ENCODE measurements around the gene EFNA4. TPM values are rescaled to one million over a fixed set of nuclear protein-coding genes. Genes with fewer than 3 reads are reported as not detected.

Gene EFNA4
- total and polyA plus RNA-seq, 4 donors, result 1.8 to 4.7 (median 3.3) TPM

DNA sequence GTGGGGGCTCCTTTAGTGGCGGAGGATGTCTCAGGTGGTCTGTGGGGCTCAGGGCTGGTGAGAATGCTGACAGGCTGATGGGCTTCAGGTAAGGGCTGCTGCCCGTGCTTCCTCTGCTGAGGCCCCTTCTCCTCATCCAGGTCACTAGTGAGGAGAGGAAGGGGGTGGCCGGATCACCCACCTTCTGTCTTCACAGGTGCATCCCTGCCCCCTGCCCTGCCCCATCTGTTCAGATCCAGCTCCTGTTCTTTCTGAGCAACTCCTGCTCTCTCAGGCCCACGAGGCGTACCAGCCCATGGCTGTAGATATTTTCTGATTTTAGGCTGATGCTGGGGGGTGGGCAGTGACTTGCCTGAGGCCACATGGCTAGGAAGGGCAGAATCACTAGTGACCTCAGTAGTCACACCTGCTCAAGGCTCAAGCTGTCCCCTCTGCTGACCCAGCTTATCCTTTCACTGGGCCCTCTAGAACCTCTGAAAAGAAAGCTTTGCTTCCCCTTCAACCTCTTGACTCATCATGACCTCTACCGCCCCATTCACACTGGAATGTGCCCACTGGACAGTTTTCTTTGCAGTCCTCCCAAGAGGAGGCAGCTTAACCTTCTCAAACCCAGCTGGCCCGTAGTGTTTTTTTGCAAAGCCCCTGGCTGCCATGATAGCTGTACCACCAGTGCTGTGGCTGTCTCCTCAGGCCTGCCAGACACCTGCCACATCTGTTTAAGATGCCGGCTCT lies 44.8 kb upstream of the EFNA4 start:
- H3K9me3 ChIP-seq (ENCODE audit: control insufficient read depth in 4 of 4, low read length in 3 of 4), result no peaks in the 10 kb centered on the region
- DNase-seq (ENCODE audit: low spot score), result no peak
- peaks cover 3 to 46% (median 20%) of the 10 kb centered on the region in 4 donors for H3K4me1 ChIP-seq (ENCODE audit: control insufficient read depth in 4 of 4, insufficient read depth in 4 of 4, low read length in 3 of 4)
- 91% methylated on average over 8 of the region's 8 CpGs for WGBS
- H3K36me3 ChIP-seq (ENCODE audit: control insufficient read depth in 4 of 4, insufficient read depth in 3 of 4, low read depth in 1 of 4, low read length in 3 of 4), result peaks cover 3 to 19% (median 9%) of the 10 kb centered on the region in 4 donors
- H3K27me3 ChIP-seq (ENCODE audit: control insufficient read depth in 4 of 4, insufficient read depth in 4 of 4, low read length in 3 of 4), result no peaks in the 10 kb centered on the region
- TF ChIP-seq FOXA1 (IDR thresholded peaks at IDR 0.05) (no peak), RXRA (IDR thresholded peaks at IDR 0.05) (no peak), FOXA2 (IDR thresholded peaks at IDR 0.05) (no peak), NR2F2 (IDR thresholded peaks at IDR 0.05) (no peak), YY1 (IDR thresholded peaks at IDR 0.05) (no peak)
- TF ChIP-seq, protein P1, sequence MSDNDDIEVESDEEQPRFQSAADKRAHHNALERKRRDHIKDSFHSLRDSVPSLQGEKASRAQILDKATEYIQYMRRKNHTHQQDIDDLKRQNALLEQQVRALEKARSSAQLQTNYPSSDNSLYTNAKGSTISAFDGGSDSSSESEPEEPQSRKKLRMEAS (IDR thresholded peaks at IDR 0.05), result no peak
- TF ChIP-seq, protein P2, sequence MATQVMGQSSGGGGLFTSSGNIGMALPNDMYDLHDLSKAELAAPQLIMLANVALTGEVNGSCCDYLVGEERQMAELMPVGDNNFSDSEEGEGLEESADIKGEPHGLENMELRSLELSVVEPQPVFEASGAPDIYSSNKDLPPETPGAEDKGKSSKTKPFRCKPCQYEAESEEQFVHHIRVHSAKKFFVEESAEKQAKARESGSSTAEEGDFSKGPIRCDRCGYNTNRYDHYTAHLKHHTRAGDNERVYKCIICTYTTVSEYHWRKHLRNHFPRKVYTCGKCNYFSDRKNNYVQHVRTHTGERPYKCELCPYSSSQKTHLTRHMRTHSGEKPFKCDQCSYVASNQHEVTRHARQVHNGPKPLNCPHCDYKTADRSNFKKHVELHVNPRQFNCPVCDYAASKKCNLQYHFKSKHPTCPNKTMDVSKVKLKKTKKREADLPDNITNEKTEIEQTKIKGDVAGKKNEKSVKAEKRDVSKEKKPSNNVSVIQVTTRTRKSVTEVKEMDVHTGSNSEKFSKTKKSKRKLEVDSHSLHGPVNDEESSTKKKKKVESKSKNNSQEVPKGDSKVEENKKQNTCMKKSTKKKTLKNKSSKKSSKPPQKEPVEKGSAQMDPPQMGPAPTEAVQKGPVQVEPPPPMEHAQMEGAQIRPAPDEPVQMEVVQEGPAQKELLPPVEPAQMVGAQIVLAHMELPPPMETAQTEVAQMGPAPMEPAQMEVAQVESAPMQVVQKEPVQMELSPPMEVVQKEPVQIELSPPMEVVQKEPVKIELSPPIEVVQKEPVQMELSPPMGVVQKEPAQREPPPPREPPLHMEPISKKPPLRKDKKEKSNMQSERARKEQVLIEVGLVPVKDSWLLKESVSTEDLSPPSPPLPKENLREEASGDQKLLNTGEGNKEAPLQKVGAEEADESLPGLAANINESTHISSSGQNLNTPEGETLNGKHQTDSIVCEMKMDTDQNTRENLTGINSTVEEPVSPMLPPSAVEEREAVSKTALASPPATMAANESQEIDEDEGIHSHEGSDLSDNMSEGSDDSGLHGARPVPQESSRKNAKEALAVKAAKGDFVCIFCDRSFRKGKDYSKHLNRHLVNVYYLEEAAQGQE (IDR thresholded peaks at IDR 0.05), result no peak
- no peak overlapping the region for H3K4me3 ChIP-seq (ENCODE audit: low read depth in 1 of 3, low read length in 3 of 3)
- no peak overlapping the region for H3K27ac ChIP-seq (ENCODE audit: low read depth in 1 of 2, low read length in 2 of 2)
- H3K9ac ChIP-seq (ENCODE audit: low read depth in 1 of 2, low read length in 2 of 2), result no peak overlapping the region

DNA sequence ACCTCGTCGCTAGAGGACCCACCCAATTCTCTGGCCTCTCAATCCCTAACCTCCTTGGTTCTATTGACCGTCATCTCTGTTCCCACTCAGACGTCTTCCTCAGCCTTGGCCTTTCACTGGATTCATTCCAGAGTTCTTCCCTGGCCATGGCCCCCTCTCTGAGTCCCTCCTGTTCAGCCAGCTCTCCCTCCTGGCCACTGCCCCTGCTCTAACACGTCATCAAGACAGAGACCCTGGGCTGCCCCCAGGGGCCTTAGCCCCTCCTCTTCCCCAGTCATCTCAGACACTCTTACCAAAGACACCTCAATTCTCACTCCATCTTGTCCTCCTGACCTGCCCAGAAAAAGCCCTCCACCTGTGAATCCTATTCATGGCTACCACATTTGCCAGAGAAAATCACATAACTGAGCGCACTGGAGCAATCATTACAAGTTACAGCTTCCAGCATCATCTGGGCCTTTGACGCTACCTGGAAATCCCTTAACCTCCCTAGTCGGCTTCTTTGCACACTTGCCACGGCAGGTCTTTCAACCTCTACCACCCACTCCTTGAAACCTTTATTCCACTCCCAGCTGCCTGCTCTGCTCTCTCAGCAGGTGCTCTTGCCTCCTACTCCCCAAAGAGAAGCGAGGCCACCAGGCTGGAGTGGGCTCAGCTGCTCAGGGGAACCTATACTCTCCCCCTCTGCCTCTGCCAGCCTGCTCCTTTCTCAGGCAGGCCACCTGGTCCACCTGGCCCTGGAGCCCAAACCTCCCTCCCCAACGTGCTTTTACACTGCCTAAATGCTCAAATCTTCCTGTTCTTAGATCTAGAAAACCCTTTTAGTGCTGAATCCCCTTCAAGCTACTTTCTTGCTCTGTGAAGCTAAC lies 43.9 kb upstream of the EFNA4 start:
- DNase-seq (ENCODE audit: low spot score), result no peak
- Histone ChIP-seq H3K27ac (ENCODE audit: low read depth in 1 of 2, low read length in 2 of 2) (no peak overlapping the region), H3K36me3 (ENCODE audit: control insufficient read depth in 4 of 4, insufficient read depth in 3 of 4, low read depth in 1 of 4, low read length in 3 of 4) (peaks cover 3 to 12% (median 5%) of the 10 kb centered on the region in 4 donors), H3K4me3 (ENCODE audit: low read depth in 1 of 3, low read length in 3 of 3) (no peak overlapping the region), H3K27me3 (ENCODE audit: control insufficient read depth in 4 of 4, insufficient read depth in 4 of 4, low read length in 3 of 4) (no peaks in the 10 kb centered on the region), H3K4me1 (ENCODE audit: control insufficient read depth in 4 of 4, insufficient read depth in 4 of 4, low read length in 3 of 4) (peaks cover 5 to 46% (median 17%) of the 10 kb centered on the region in 4 donors), H3K9me3 (ENCODE audit: control insufficient read depth in 4 of 4, low read length in 3 of 4) (no peaks in the 10 kb centered on the region), H3K9ac (ENCODE audit: low read depth in 1 of 2, low read length in 2 of 2) (no peak overlapping the region)
- WGBS, result 84% methylated on average over 11 of the region's 11 CpGs
- no peak for TF ChIP-seq GABPA (IDR thresholded peaks at IDR 0.05 in 1 of 2, conservative IDR thresholded peaks at IDR 0.05 in 1 of 2)
- no peak for TF ChIP-seq JUND (IDR thresholded peaks at IDR 0.05)
- TF ChIP-seq, protein P3, sequence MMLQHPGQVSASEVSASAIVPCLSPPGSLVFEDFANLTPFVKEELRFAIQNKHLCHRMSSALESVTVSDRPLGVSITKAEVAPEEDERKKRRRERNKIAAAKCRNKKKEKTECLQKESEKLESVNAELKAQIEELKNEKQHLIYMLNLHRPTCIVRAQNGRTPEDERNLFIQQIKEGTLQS (IDR thresholded peaks at IDR 0.05), result no peak
- no peak for TF ChIP-seq TAF1 (conservative IDR thresholded peaks at IDR 0.05)
- TF ChIP-seq, protein P4, sequence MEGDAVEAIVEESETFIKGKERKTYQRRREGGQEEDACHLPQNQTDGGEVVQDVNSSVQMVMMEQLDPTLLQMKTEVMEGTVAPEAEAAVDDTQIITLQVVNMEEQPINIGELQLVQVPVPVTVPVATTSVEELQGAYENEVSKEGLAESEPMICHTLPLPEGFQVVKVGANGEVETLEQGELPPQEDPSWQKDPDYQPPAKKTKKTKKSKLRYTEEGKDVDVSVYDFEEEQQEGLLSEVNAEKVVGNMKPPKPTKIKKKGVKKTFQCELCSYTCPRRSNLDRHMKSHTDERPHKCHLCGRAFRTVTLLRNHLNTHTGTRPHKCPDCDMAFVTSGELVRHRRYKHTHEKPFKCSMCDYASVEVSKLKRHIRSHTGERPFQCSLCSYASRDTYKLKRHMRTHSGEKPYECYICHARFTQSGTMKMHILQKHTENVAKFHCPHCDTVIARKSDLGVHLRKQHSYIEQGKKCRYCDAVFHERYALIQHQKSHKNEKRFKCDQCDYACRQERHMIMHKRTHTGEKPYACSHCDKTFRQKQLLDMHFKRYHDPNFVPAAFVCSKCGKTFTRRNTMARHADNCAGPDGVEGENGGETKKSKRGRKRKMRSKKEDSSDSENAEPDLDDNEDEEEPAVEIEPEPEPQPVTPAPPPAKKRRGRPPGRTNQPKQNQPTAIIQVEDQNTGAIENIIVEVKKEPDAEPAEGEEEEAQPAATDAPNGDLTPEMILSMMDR (IDR thresholded peaks at IDR 0.05; ENCODE audit: low read depth, low read length, missing input control), result no peak
- TF ChIP-seq RXRA (IDR thresholded peaks at IDR 0.05), result no peak
- TF ChIP-seq, protein P2 (IDR thresholded peaks at IDR 0.05), result no peak
- TF ChIP-seq SP1 (IDR thresholded peaks at IDR 0.05), result no peak
- TF ChIP-seq HNF4A (conservative IDR thresholded peaks at IDR 0.05), result no peak
- TF ChIP-seq FOXA1 (IDR thresholded peaks at IDR 0.05), result no peak
- TF ChIP-seq, protein P5, sequence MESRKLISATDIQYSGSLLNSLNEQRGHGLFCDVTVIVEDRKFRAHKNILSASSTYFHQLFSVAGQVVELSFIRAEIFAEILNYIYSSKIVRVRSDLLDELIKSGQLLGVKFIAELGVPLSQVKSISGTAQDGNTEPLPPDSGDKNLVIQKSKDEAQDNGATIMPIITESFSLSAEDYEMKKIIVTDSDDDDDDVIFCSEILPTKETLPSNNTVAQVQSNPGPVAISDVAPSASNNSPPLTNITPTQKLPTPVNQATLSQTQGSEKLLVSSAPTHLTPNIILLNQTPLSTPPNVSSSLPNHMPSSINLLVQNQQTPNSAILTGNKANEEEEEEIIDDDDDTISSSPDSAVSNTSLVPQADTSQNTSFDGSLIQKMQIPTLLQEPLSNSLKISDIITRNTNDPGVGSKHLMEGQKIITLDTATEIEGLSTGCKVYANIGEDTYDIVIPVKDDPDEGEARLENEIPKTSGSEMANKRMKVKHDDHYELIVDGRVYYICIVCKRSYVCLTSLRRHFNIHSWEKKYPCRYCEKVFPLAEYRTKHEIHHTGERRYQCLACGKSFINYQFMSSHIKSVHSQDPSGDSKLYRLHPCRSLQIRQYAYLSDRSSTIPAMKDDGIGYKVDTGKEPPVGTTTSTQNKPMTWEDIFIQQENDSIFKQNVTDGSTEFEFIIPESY (IDR thresholded peaks at IDR 0.05), result no peak
- no peak for TF ChIP-seq RAD21 (IDR thresholded peaks at IDR 0.05)
- TF ChIP-seq YY1 (IDR thresholded peaks at IDR 0.05), result no peak
- TF ChIP-seq FOXA2 (IDR thresholded peaks at IDR 0.05), result no peak
- TF ChIP-seq HNF4G (IDR thresholded peaks at IDR 0.05), result no peak
- no peak for TF ChIP-seq NR2F2 (IDR thresholded peaks at IDR 0.05)
- TF ChIP-seq, protein P1 (IDR thresholded peaks at IDR 0.05), result no peak

All from liver (tissue), 9 donors.